ENCODE measurements around the gene VPS37B. TPM values are rescaled to one million over a fixed set of nuclear protein-coding genes. Genes with fewer than 3 reads are reported as not detected.

VPS37B gene
- total RNA-seq, 2 donors from 2014 or later: 22.7 to 24.1 TPM

DNA sequence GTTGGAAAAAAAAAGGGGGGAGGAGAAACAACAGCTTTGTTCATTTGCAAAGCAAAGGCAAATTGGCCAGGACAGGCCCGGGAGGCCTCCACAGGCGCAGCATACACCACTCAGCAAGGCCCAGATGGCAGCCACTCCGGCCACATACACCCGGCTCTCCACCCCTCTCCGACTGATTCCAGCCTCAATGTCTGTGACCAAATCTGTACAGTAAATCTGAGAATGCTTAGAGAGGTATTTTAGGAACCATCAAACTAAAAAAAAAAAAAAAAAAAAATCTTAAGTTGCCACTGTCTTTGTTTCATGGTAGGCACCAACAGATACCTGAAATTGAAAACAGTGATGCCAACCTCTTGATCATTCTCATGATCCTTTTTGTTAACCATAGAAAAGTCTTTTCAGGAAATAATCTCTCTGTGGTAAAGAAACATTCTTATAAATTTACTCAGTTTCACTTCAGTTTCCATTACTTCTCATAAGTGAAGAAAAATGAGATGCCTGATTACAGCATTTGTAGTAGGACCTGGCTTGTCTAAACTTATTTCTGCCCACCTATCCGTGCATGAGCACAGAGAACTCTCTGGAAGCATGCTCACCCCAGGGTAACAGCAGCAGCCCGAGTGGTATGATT, 20.2 kb downstream of the VPS37B start:
- WGBS, 2 experiments (ENCODE audit: insufficient coverage in 1 of 2, insufficient read length in 1 of 2): 67% methylated on average over 7 of the region's 7 CpGs; no CpG with 5 or more reads in 1 of the 2 experiments
- Histone ChIP-seq H3K27ac (ENCODE audit: low read depth, low read length) (peak overlapping the region; percentile 34), H3K27me3 (ENCODE audit: control insufficient read depth, insufficient read depth, low read length, poor library complexity, severe bottlenecking) (peaks cover 66% of the 10 kb centered on the region), H3K9me3 (ENCODE audit: control insufficient read depth, low read length) (no peaks in the 10 kb centered on the region), H3K4me3 (ENCODE audit: low read length) (no peak overlapping the region), H3K36me3 (ENCODE audit: control insufficient read depth, insufficient read depth, low read length) (peaks cover 9% of the 10 kb centered on the region), H3K4me1 (ENCODE audit: control insufficient read depth, insufficient read depth, low read length) (peaks cover 11% of the 10 kb centered on the region), H3K9ac (ENCODE audit: extremely low read depth, low read length, poor library complexity, severe bottlenecking) (no peak overlapping the region)
- Mint-ChIP-seq H3K27ac (no peak overlapping the region), H3K27me3 (ENCODE audit: insufficient read depth) (peaks cover 100% of the 10 kb centered on the region), H3K9me3 (no peaks in the 10 kb centered on the region), H3K36me3 (ENCODE audit: low read depth) (peaks cover 15% of the 10 kb centered on the region), H3K4me1 (peaks cover 35% of the 10 kb centered on the region), H3K4me3 (no peak overlapping the region)
- TF ChIP-seq, protein P1, sequence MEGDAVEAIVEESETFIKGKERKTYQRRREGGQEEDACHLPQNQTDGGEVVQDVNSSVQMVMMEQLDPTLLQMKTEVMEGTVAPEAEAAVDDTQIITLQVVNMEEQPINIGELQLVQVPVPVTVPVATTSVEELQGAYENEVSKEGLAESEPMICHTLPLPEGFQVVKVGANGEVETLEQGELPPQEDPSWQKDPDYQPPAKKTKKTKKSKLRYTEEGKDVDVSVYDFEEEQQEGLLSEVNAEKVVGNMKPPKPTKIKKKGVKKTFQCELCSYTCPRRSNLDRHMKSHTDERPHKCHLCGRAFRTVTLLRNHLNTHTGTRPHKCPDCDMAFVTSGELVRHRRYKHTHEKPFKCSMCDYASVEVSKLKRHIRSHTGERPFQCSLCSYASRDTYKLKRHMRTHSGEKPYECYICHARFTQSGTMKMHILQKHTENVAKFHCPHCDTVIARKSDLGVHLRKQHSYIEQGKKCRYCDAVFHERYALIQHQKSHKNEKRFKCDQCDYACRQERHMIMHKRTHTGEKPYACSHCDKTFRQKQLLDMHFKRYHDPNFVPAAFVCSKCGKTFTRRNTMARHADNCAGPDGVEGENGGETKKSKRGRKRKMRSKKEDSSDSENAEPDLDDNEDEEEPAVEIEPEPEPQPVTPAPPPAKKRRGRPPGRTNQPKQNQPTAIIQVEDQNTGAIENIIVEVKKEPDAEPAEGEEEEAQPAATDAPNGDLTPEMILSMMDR (conservative IDR thresholded peaks at IDR 0.05): no peak
- DNase-seq: peak; percentile 53

DNA sequence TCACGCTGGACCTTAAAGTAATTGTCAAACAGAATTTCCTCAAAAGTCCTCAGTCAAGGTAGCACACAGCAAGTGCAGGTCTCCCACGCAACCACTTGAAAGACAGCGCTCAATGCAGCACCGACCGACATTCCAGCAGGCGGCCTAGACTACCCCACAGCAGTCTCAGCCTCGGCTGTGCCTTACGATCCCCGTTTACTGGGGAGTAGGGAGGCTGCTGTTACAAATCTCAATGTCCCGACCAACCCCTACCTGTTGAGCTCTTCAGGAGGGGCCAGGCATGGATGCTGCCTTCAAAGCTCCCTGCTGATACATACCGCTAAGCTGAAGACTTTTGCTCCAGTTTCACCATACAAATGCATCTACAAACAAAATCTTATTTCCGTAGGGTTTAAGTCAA, 21.8 kb downstream of the VPS37B start:
- peaks cover 20% of the 10 kb centered on the region for H3K36me3 ChIP-seq (ENCODE audit: control insufficient read depth, insufficient read depth, low read length)
- DNase-seq: peak; percentile 74
- WGBS, 2 experiments (ENCODE audit: insufficient coverage in 1 of 2, insufficient read length in 1 of 2): 48 to 49% methylated on average over 10 to 12 of the region's 12 CpGs
- H3K4me1 ChIP-seq (ENCODE audit: control insufficient read depth, insufficient read depth, low read length): peaks cover 11% of the 10 kb centered on the region
- Mint-ChIP-seq H3K4me1 (peaks cover 31% of the 10 kb centered on the region), H3K27ac (no peak overlapping the region), H3K27me3 (ENCODE audit: insufficient read depth) (peaks cover 100% of the 10 kb centered on the region), H3K9me3 (no peaks in the 10 kb centered on the region), H3K4me3 (no peak overlapping the region), H3K36me3 (ENCODE audit: low read depth) (peaks cover 31% of the 10 kb centered on the region)
- no peaks in the 10 kb centered on the region for H3K9me3 ChIP-seq (ENCODE audit: control insufficient read depth, low read length)
- no peak overlapping the region for H3K27ac ChIP-seq (ENCODE audit: low read depth, low read length)
- TF ChIP-seq, protein P1 (conservative IDR thresholded peaks at IDR 0.05): peak; percentile 48
- peaks cover 82% of the 10 kb centered on the region for H3K27me3 ChIP-seq (ENCODE audit: control insufficient read depth, insufficient read depth, low read length, poor library complexity, severe bottlenecking)
- no peak overlapping the region for H3K4me3 ChIP-seq (ENCODE audit: low read length)
- no peak overlapping the region for H3K9ac ChIP-seq (ENCODE audit: extremely low read depth, low read length, poor library complexity, severe bottlenecking)

DNA sequence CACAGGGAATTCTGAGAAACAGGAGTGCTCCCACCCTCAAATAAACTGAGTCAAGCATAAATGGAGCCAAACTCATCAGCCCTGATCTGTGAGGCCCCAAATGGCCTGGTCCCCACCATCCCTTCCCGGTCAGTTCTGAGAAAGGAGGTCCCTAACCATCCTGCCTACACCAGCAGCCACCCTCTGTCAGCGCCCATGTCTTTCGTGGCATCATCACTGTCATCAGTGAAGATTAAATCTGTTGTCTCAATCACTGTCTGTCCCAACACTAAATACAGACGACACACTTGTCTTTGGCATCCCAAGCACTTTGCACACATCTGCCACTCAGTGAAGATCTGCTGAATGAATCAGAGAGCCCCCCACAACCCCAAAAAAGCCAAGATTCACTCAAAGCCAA, 22.4 kb downstream of the VPS37B start:
- Mint-ChIP-seq H3K27me3 (ENCODE audit: insufficient read depth) (peaks cover 100% of the 10 kb centered on the region), H3K4me3 (no peak overlapping the region), H3K9me3 (no peaks in the 10 kb centered on the region), H3K4me1 (peaks cover 31% of the 10 kb centered on the region), H3K36me3 (ENCODE audit: low read depth) (peaks cover 36% of the 10 kb centered on the region), H3K27ac (no peak overlapping the region)
- Histone ChIP-seq H3K9me3 (ENCODE audit: control insufficient read depth, low read length) (no peaks in the 10 kb centered on the region), H3K4me1 (ENCODE audit: control insufficient read depth, insufficient read depth, low read length) (peaks cover 11% of the 10 kb centered on the region), H3K4me3 (ENCODE audit: low read length) (no peak overlapping the region), H3K9ac (ENCODE audit: extremely low read depth, low read length, poor library complexity, severe bottlenecking) (no peak overlapping the region), H3K36me3 (ENCODE audit: control insufficient read depth, insufficient read depth, low read length) (peaks cover 23% of the 10 kb centered on the region), H3K27me3 (ENCODE audit: control insufficient read depth, insufficient read depth, low read length, poor library complexity, severe bottlenecking) (peaks cover 82% of the 10 kb centered on the region), H3K27ac (ENCODE audit: low read depth, low read length) (no peak overlapping the region)
- peak; percentile 47 for DNase-seq
- WGBS, 2 experiments (ENCODE audit: insufficient coverage in 1 of 2, insufficient read length in 1 of 2): 40 to 59% methylated on average over 3 to 4 of the region's 4 CpGs
- TF ChIP-seq, protein P1 (conservative IDR thresholded peaks at IDR 0.05): no peak
